HCT116 (cell line): ENCODE data around the gene NAA20.

Experiments
- ATF3 ChIP-seq: IDR thresholded peaks from 2 replicates; pipeline ENCODE4 v1.6.1; 2012
- CTCF ChIP-seq, 3 experiments: fragments of 200-600 bp in 1 of 3; sonication (generic) in 1 of 3; IDR thresholded peaks in 2 of 3; conservative IDR thresholded peaks in 1 of 3; 2 replicates each; pipeline ENCODE4 v1.5.1; 2012 to 2017; ENCODE audit warnings: low read depth in 2 of 3, low read length in 2 of 3, antibody characterized with exemption in 1 of 3, borderline replicate concordance in 1 of 3, control low read depth in 1 of 3, mild to moderate bottlenecking in 1 of 3, mixed read lengths in 1 of 3, mixed run types in 1 of 3, moderate library complexity in 1 of 3; ENCODE audit not compliant: insufficient read depth in 1 of 3
- EGR1 ChIP-seq: IDR thresholded peaks from 2 replicates; pipeline ENCODE4 v1.6.1; 2012; ENCODE audit warnings: low read depth
- EZH2 ChIP-seq: fragments of 200-600 bp; sonication (generic); IDR thresholded peaks from 2 replicates; pipeline ENCODE4 v1.6.1; 2017; ENCODE audit warnings: antibody characterized with exemption, mixed run types
- EZH2phosphoT487 ChIP-seq: fragments of 200-600 bp; IDR thresholded peaks from 2 replicates; pipeline ENCODE4 v1.6.1; 2018; ENCODE audit warnings: antibody characterized with exemption, borderline replicate concordance
- JUND ChIP-seq: IDR thresholded peaks from 2 replicates; pipeline ENCODE4 v1.6.1; 2012
- POLR2A ChIP-seq: IDR thresholded peaks from 2 replicates; pipeline ENCODE4 v1.7.0; 2011; ENCODE audit warnings: borderline replicate concordance; ENCODE audit not compliant: insufficient read depth, insufficient read length; ENCODE audit errors: extremely low read depth
- POLR2AphosphoS5 ChIP-seq: IDR thresholded peaks from 2 replicates; pipeline ENCODE4 v1.6.1; 2011; ENCODE audit warnings: mild to moderate bottlenecking, low read depth, low read length, moderate library complexity
- RAD21 ChIP-seq: IDR thresholded peaks from 2 replicates; pipeline ENCODE4 v1.6.1; 2012; ENCODE audit warnings: low read depth, mild to moderate bottlenecking
- REST ChIP-seq: IDR thresholded peaks from 2 replicates; pipeline ENCODE4 v1.6.1; 2012; ENCODE audit warnings: low read depth
- SP1 ChIP-seq: IDR thresholded peaks from 2 replicates; pipeline ENCODE4 v1.6.1; 2012; ENCODE audit warnings: low read depth
- YY1 ChIP-seq: IDR thresholded peaks from 2 replicates; pipeline ENCODE4 v1.6.1; 2011; ENCODE audit warnings: low read length, low read depth, moderate library complexity, mild to moderate bottlenecking; ENCODE audit not compliant: insufficient replicate concordance; ENCODE audit errors: extremely low read depth
- ZFX ChIP-seq: fragments of 450-650 bp; IDR thresholded peaks from 2 replicates; pipeline ENCODE4 v1.6.1; 2017
- ZNF274 ChIP-seq: fragments of 200-500 bp; sonication (Bioruptor generic); IDR thresholded peaks from 2 replicates; pipeline ENCODE4 v1.6.1; 2014; ENCODE audit warnings: mild to moderate bottlenecking, low read depth, low read length, inconsistent platforms

GRCh38 chr20:19990850-19991249 is 26.3 kb upstream of the NAA20 start:
- TF ChIP-seq RAD21 (no peak), REST (no peak), CTCF (IDR thresholded peaks at IDR 0.05 in 2 of 3, conservative IDR thresholded peaks at IDR 0.05 in 1 of 3; ENCODE audit: borderline replicate concordance in 1 of 3, insufficient read depth in 1 of 3, low read depth in 2 of 3, low read length in 2 of 3) (no peak), POLR2A (no peak), EZH2 (no peak), ZNF274 (no peak), POLR2AphosphoS5 (no peak), YY1 (no peak), EZH2phosphoT487 (no peak), ZFX (no peak), ATF3 (no peak), SP1 (no peak), EGR1 (no peak), JUND (no peak)
